HepG2 (cell line): ENCODE measurements around the gene NCBP1. TPM values are rescaled to one million over a fixed set of nuclear protein-coding genes. Genes with fewer than 3 reads are reported as not detected.

ENCODE experiments used
- ARID3A ChIP-seq: IDR thresholded peaks from 2 replicates; pipeline ENCODE4 v1.6.1; 2012; ENCODE audit warnings: low read depth, low read length, improper control_type of control experiment
- BCL3 ChIP-seq: sonication (generic); formaldehyde crosslinking; IDR thresholded peaks from 2 replicates; pipeline ENCODE4 v1.5.1; 2020; ENCODE audit warnings: mild to moderate bottlenecking, missing genetic modification reagents, moderate library complexity
- BHLHE40 ChIP-seq: IDR thresholded peaks from 2 replicates; pipeline ENCODE4 v1.6.1; 2011; ENCODE audit warnings: low read length, improper control_type of control experiment
- HMG20A ChIP-seq: IDR thresholded peaks from 2 replicates; pipeline ENCODE4 v1.6.1; 2016; ENCODE audit warnings: borderline replicate concordance
- KAT8 ChIP-seq: IDR thresholded peaks from 2 replicates; pipeline ENCODE4 v1.6.1; 2016; ENCODE audit warnings: missing genetic modification reagents, missing compliant biosample characterization
- KLF11 ChIP-seq: IDR thresholded peaks from 2 replicates; pipeline ENCODE4 v1.6.1; 2016; ENCODE audit warnings: missing compliant biosample characterization
- NR2C2 ChIP-seq: sonication (generic); formaldehyde crosslinking; IDR thresholded peaks from 2 replicates; pipeline ENCODE4 v1.4.0; 2020; ENCODE audit warnings: missing genetic modification reagents, mild to moderate bottlenecking, moderate library complexity, borderline replicate concordance
- PATZ1 ChIP-seq: sonication (generic); formaldehyde crosslinking; IDR thresholded peaks from 2 replicates; pipeline ENCODE4 v1.4.0; 2020; ENCODE audit warnings: missing genetic modification reagents
- POLR2A ChIP-seq, 2 experiments: IDR thresholded peaks; 2 replicates each; pipeline ENCODE4 v1.6.1; 2011; ENCODE audit warnings: low read depth in 2 of 2, low read length in 2 of 2, mild to moderate bottlenecking in 1 of 2, moderate library complexity in 1 of 2; ENCODE audit not compliant: insufficient read depth in 1 of 2
- SAP130 ChIP-seq: IDR thresholded peaks from 2 replicates; pipeline ENCODE4 v1.6.1; 2016; ENCODE audit warnings: low read depth
- SOX13 ChIP-seq, 3 experiments: fragments of 450-650 bp in 1 of 3; sonication (generic) in 1 of 3; formaldehyde crosslinking in 1 of 3; IDR thresholded peaks in 2 of 3; conservative IDR thresholded peaks in 1 of 3; 2 replicates each; pipeline versions ENCODE4 v1.5.0 to v1.6.1; 2016 to 2020; ENCODE audit warnings: antibody characterized with exemption in 1 of 3, mild to moderate bottlenecking in 1 of 3, missing compliant biosample characterization in 1 of 3, missing genetic modification reagents in 1 of 3, moderate library complexity in 1 of 3
- TCF7L2 ChIP-seq: IDR thresholded peaks from 2 replicates; pipeline ENCODE4 v1.6.1; 2011; ENCODE audit warnings: mild to moderate bottlenecking, low read depth, low read length, moderate library complexity
- XRCC5 ChIP-seq: fragments of 200-400 bp; formaldehyde crosslinking; optimal IDR thresholded peaks from 2 replicates; pipeline ENCODE3; 2017; ENCODE audit warnings: mild to moderate bottlenecking, low read length
- ZSCAN21 ChIP-seq: sonication (generic); formaldehyde crosslinking; IDR thresholded peaks from 2 replicates; pipeline ENCODE4 v1.8.0; 2022; ENCODE audit warnings: mild to moderate bottlenecking, missing genetic modification reagents, moderate library complexity, borderline replicate concordance
- polyA plus RNA-seq, 8 experiments: library from polyadenylated mRNA; depleted of rRNA in 3 of 8; stranded (reverse) in 7 of 8; unstranded in 1 of 8; fragments of >200 nt; fragmentation: Illumina TruSeq in 4 of 8; extraction: Trizol in 4 of 8; gene quantifications; 2 replicates each; pipeline versions ENCODE4 v1.2.1 to v1.2.3, GENCODE V29; 2011 to 2016; ENCODE audit warnings: low read depth in 4 of 8, missing spikeins in 1 of 8, mixed read lengths in 1 of 8; ENCODE audit not compliant: insufficient read depth in 1 of 8
- total RNA-seq, 5 experiments: library from RNA; depleted of rRNA; stranded (reverse); fragments of >200 nt; fragmentation: Illumina TruSeq; extraction: Trizol; gene quantifications; 2 replicates each; pipeline ENCODE4 v1.2.3, GENCODE V29; 2016; ENCODE audit warnings: low read depth in 1 of 5
- TF ChIP-seq, protein P1 (sequence below), 2 experiments: sonication (generic) in 1 of 2; formaldehyde crosslinking in 1 of 2; IDR thresholded peaks; 2 replicates each; pipeline versions ENCODE4 v1.5.1 to v1.6.1; 2011 to 2020; ENCODE audit warnings: borderline replicate concordance in 1 of 2, low read depth in 1 of 2, low read length in 1 of 2, mild to moderate bottlenecking in 1 of 2, missing genetic modification reagents in 1 of 2, moderate library complexity in 1 of 2
- TF ChIP-seq, protein P2 (sequence below): sonication (generic); formaldehyde crosslinking; IDR thresholded peaks from 2 replicates; pipeline ENCODE4 v1.5.1; 2020; ENCODE audit warnings: mild to moderate bottlenecking, missing genetic modification reagents

NCBP1 gene
- total and polyA plus RNA-seq, 2 of the 13 experiments (the other 11 are each of a cell fraction or from before 2014, with no cell fraction given), result 13.3 to 40.2 TPM

GRCh38 chr9:97703437-97704344 is 70.1 kb downstream of the NCBP1 start (continued):
- TF ChIP-seq HMG20A (peak; percentile 62; the same call in 1 of the 2 replicates), XRCC5 (no peak), ZSCAN21 (no peak), NR2C2 (0 out of 2 replicates have a peak, but pooled peaks have one; percentile 34), TCF7L2 (no peak), POLR2A (IDR thresholded peaks at IDR 0.05; ENCODE audit: insufficient read depth in 1 of 2, low read depth in 2 of 2, low read length in 2 of 2) (peak in 1 of 2 experiments; percentile 54; a peak in 2 of 4 replicates), PATZ1 (CRISPR knock-in tag) (0 out of 2 replicates have a peak, but pooled peaks have one; percentile 8), KLF11 (CRISPR knock-in tag) (no peak), BHLHE40 (0 out of 2 replicates have a peak, but pooled peaks have one; percentile 7), ARID3A (0 out of 2 replicates have a peak, but pooled peaks have one; percentile 10), SAP130 (peak; percentile 10; the same call in 1 of the 2 replicates), KAT8 (CRISPR knock-in tag) (no peak), BCL3 (CRISPR knock-in tag) (no peak), SOX13 (IDR thresholded peaks at IDR 0.05) (no peak), SOX13 (CRISPR knock-in tag; conservative IDR thresholded peaks at IDR 0.05 in 1 of 2, IDR thresholded peaks at IDR 0.05 in 1 of 2) (0 out of 4 replicates have a peak, but pooled peaks of 1 of the 2 experiments have one; percentile 27)
- TF ChIP-seq, protein P1, sequence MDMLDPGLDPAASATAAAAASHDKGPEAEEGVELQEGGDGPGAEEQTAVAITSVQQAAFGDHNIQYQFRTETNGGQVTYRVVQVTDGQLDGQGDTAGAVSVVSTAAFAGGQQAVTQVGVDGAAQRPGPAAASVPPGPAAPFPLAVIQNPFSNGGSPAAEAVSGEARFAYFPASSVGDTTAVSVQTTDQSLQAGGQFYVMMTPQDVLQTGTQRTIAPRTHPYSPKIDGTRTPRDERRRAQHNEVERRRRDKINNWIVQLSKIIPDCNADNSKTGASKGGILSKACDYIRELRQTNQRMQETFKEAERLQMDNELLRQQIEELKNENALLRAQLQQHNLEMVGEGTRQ (IDR thresholded peaks at IDR 0.05; ENCODE audit: low read depth, low read length), result no peak
- TF ChIP-seq, protein P1 (CRISPR knock-in tag; IDR thresholded peaks at IDR 0.05; ENCODE audit: borderline replicate concordance), result 0 out of 2 replicates have a peak, but pooled peaks have one; percentile 32
- TF ChIP-seq, protein P2, sequence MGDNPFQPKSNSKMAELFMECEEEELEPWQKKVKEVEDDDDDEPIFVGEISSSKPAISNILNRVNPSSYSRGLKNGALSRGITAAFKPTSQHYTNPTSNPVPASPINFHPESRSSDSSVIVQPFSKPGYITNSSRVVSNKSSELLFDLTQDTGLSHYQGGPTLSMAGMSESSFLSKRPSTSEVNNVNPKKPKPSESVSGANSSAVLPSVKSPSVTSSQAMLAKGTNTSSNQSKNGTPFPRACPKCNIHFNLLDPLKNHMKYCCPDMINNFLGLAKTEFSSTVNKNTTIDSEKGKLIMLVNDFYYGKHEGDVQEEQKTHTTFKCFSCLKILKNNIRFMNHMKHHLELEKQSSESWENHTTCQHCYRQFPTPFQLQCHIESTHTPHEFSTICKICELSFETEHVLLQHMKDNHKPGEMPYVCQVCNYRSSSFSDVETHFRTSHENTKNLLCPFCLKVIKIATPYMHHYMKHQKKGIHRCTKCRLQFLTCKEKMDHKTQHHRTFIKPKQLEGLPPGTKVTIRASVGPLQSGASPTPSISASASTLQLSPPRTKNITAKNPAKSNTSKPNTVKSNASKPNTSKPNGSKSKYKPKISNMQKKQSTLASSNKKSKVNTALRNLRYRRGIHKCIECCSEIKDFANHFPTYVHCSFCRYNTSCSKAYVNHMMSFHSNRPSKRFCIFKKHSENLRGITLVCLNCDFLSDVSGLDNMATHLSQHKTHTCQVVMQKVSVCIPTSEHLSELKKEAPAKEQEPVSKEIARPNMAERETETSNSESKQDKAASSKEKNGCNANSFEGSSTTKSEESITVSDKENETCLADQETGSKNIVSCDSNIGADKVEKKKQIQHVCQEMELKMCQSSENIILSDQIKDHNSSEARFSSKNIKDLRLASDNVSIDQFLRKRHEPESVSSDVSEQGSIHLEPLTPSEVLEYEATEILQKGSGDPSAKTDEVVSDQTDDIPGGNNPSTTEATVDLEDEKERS (CRISPR knock-in tag), result no peak
